ENCODE data around the gene RIMKLB.

DNA sequence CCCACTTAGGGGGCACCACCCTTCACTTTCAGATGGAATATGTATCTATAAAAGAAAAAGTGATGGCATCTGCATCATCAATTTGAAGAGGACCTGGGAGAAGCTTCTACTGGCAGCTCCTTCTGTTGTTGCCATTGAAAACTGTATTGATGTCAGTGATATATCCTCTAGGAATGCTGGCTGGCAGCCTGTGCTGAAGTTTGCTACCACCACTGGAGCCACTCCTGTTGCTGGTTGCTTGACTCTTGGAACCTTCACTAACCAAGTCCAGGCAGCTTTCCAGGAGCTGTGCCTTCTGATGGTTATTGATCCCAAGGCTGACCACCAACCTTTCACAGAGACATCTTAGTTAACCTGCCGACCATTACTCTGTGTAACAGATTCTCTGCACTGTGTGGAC lies 44.7 kb downstream of the RIMKLB start:
- TF ChIP-seq EP300 (IDR thresholded peaks at IDR 0.05) (no peak), CTCF (IDR thresholded peaks at IDR 0.05) (no peak)
